Iris pigment epithelial cell (primary cell): ENCODE measurements around the gene ODAD3.
"Not testable (repeated sequence)": the region's sequence is repeated elsewhere in the genome, so short reads cannot be mapped to it uniquely, and the experiment has no call there.

Experiments
- DNase-seq: peaks from one replicate; pipeline ENCODE4 v3.0.0-alpha.2; 2011; ENCODE audit warnings: low read depth

Gene ODAD3

DNA sequence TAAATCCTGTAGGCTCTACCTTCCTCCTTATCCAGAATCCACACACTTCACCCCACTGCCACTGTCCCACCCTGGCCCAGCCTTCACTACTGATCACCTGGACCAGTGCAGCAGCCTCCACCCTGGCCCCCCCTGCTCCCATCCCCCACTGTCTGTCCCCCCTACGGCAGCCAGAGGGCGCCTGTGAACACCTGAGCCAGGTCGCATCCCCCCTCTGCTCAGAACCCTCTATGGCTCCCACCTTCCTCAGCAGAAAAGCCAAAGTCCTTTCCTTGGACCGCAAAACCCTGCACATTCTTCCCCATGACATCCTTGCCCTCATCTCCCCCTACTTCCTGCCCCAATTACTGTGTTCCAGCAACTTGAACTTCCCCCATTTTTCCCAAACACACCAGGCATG is 25.3 kb upstream of the ODAD3 start:
- no peak for DNase-seq

DNA sequence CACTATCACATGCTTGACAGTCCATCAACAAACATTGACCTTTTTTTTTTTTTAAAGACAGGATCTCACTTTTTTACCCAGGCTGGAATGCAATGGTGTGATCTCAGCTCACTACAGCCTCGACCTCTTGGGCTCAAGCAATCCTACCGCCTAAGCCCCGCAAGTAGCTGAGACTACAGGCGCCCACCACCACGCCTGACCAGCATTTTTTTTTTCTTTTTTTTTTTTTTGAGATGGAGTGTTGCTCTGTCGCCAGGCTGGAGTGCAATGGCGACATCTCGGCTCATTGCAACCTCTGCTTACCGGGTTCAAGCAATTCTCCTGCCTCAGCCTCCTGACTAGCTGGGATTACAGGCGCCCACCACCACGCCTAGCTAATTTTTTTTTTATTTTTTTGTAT is 24.0 kb upstream of the ODAD3 start:
- DNase-seq, result not testable (repeated sequence)

DNA sequence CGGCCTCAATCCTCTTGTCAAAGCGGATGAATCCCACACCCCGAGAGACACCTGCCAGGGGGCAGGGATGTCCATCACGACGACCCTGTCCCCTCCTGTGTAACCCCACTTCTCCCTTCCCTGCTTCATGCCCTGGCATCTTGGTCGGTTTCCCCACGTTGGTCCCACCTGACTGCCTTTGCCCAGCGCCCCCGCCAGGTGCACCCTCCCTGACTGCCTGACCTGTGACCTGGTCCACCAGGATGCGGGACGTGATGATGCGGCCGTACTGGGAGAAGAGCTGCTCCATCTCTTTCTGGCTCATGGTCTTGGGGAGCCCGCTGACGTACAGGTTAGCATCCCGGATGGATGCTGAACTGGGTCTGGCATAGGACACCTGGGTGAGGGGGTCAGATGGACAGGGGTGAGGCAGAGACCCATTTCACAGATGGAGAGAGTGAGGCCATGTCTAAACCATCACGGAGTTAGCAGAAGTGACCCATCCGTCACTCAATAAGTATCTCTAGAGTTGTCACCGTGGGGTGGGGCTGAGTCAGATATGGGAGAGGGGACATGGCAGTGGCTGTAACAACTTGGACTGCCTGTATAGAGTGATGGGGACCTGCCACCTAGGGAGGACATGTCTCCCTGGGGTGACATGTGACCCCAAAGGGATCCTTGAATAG is 23.4 kb upstream of the ODAD3 start:
- DNase-seq, result no peak

DNA sequence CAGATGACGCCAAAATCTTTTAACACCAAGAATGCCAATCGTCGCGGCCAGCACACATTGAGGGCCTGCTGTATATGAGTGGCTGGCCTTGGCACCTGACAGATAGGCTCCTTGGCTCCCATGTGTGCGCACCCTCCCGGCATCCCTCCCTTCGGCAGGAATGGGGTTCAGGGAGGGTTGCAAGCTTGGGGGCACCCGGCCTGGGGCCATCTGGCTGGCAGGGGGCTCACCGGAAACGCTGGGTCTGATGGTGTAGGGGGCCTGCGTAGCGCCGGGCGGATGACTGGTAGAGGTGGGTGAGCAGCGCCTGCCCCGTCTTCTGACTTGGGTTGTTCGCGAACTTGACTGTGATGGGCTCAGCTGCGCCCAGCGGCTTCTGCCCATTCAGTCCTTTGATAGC is 22.9 kb upstream of the ODAD3 start:
- no peak for DNase-seq

DNA sequence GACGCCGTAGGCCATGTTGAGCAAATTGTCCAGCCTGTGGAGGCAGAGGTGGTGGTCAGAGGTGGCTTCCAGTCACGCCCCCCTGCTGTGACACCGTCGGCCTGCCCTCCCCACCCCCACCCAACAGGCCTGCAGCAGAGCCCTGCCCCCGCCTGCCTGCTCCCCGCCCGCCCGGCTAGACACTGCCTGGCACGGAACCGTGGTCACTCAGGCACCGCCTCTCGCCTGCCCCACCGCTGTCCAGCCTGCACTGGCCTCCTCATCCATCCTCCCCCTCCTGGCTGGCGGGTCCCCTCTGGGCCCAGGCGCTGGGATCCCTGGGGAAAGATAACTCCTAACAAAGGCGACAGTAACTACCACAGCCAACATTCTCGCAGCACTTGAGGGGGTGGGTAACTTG is 22.2 kb upstream of the ODAD3 start:
- DNase-seq, result no peak

DNA sequence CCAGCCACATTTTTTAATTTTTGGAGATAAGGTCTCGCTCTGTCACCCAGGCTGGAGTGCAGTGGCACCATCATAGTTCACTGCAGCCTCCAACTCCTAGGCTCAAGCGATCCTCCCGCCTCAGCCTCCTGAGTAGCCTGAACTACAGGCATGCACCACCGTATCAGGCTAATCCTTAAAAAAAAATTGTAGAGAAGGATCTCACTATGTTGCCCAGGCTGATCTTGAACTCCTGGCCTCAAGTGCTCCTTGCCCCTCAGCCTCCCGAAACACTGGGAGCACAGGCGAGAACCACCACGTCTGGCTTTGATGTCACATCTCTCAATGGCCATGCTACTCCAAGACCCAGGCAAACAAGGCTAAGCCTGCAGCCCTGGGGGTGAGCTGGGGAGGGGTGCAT is 21.7 kb upstream of the ODAD3 start:
- DNase-seq, result no peak

DNA sequence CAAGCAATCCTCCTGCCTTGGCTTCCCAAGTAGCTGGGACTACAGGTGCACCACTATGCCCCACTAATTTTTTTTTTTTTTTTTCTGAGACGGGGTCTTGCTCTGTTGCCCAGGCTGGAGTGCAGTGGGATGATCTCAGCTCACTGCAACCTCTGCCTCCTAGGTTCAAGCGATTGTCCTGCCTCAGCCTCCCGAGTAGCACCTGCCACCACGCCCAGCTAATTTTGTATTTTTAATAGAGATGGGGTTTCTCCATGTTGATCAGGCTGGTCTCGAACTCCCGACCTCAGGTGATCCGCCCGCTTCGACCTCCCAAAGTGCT is 20.3 kb upstream of the ODAD3 start:
- not testable (repeated sequence) for DNase-seq

DNA sequence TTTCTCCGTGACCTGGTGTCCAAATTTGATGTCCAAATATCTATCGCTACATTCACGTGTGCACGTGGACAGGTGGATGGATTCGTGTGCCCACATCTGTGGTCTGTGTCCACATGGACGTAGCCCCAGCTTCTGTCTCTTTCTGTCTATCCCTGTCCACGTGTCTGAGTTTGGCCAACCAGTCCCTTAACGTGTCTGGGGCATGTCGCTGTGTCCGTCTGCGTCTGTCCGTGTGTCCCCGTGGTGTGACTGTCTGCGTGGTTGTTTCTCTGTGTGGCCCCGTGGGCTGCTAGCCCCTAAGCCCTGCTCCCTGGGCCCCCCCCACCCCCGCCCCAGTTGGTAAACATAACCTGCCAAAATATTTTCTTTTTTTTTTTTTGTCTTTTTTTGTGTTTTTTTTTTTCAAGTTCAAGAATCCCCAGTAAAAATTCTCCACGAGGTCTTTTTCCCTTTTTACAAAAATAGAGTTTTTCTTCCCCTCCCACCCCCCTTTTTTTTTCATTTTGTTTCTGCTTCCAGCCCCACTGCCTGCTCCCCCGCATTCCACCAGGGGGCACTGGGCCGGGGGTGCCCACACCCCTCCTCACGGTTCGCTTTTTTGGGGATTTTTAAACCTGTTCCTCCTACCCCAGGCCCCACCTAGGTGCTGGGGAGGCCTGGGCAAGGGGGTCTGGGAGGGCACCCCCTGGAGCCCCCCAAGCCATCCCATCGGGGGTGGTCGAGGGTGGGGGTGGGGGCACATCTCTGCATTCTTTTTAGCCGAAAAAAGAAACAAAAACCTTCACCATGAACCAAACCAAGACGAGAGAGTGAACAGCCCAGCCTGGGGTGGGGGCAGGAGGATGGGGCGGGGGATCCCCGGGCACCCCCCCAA is 18.8 kb upstream of the ODAD3 start:
- DNase-seq, result no peak

DNA sequence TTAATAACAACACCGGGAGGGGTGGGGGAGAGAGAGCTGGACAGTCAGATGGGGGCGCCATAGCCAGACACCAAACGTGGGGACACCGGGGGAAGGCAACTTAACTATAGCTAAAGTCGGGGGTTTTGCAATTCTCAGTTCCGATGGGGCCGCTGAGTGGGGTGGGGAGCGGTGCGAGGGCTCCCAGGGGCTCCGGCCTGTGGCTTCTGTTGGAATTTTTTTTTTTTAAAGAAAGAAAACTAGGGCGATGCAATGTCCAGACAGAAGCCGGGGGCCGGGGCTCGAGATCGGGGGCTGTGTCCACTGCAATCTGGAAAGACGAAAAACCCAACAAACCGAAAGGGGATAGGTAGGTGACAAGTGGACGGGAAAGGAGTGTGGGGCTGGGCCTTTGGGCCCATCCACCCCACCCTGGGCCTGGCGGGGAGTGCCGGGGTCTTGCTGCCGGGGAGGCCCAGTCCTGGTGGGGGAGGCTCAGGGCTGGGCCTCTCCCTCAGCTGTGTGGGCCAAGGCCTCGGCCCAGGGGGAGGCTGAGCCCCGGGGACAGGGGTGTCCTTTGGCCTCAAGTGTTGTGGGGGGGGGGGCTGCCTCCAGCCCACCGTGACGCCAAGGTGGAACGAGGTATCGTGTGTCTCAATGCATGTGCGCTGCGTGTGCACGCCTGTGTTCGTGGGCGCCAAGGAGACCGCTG is 17.8 kb upstream of the ODAD3 start:
- no peak for DNase-seq

DNA sequence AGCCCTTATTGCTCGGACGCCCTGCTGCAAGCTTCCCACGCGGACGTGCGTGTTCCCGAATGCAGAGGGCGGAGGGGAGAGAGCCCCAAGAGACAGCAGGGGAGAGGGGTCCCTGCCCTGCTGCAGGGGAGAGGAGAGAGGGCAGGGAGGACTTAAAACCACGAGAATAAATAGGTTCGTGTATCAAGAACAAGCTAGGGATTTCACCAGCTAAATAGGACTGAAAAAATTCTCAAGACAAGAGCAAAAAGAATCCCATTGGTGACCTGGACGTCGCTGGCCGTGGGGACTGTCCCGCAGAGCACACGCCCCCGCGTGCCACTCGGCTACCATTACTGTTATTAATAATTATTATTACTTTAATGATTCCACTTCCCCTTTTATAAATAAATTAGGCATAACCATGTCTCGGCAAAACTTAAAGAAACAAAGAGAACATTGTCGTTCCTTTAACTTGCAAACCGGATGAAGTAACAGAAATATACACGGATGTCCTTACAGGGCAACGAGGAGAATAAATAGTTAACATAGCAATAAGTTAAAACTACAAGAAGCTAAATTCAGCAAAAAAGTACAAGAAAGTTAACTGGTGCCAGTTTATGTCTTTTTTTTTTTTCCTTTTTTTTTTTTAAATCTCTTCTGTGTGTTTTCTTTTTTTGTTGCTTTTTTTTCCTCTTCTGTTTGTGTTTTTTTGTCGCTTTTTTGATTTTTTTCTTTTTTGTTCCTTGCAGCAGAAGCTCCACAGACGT is 17.1 kb upstream of the ODAD3 start:
- DNase-seq, result no peak

DNA sequence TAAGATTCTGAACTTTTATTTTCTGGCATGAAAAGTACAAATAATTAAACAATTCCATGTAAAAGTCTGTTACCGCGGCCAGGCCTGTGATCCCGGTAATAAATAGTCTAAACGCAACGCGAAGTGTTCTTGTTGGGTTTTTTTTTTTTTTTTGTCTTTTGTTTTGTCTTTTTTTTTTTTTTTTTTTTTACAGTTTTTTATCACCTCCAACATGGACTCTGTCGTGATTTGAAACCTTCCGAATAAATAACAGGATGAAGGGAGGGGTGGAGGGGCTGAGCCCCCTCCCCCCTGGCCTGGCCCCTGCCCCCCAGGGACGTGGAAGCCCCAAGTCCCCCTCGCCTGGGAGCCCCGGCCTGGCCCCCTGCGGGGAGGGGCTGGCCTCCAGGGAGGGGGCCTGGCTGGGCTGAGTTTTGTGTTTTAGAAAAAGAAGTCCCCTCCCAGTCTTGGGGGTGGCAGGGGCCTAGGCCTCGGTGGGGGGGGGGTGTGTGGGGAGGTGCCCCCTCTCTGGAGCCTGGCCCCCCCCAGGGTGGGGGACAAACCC is 16.5 kb upstream of the ODAD3 start:
- DNase-seq, result no peak

DNA sequence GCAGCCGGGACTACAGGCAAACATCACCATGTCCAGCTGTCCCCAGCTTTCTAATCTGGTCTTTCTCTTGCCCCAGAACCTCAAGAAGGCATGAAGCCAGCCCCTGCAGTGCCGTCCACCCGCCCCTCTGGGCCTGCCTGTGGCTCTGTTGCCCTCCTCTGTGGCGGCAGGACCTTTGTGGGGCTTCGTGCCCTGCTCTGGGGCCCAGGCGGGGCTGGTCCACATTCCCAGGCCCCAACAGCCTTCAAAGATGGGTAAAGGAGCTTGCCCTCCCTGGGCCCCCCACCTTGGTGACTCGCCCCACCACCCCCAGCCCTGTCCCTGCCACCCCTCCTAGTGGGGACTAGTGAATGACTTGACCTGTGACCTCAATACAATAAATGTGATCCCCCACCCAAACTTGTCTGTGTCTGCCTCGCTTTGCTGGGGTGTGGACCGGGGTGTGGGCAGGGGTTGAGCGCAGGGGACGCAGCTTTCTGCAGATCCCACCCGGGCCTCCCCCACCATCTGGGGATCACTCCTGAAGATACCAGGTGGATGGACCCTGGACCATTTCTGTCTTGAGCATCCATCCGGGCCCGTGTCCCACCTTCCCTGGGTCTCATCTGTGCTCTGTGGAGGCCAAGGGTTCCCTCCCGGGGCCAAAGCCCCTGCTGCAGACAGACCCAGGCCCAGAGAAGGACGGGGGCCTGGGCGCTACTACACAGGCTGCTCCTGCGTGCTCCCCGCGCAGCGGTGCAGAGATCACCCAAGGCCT is 15.8 kb upstream of the ODAD3 start:
- no peak for DNase-seq

DNA sequence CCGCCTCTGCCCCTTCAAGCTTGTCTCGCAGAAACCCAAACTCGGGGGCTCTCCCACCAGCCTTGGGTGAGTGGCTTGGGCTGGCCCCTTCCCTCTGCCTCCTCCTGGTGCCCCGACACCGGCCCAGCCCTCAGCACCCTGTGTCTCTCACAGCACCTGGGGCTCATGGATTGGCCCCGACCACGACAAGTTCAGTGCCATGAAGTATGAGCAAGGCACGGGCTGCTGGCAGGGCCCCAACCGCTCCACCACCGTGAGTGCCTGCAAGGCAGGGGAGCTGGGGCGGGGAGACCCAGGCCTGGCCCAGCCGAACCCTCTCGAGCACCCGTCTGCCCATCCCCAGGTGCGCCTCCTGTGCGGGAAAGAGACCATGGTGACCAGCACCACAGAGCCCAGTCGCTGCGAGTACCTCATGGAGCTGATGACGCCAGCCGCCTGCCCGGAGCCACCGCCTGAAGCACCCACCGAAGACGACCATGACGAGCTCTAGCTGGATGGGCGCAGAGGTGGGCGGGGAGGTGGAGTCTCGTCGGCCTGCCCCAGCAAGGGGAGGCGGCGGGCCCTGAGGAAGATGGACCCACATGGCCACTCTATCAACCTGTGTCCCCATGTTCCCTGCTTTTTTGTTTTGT is 14.1 kb upstream of the ODAD3 start:
- no peak for DNase-seq

DNA sequence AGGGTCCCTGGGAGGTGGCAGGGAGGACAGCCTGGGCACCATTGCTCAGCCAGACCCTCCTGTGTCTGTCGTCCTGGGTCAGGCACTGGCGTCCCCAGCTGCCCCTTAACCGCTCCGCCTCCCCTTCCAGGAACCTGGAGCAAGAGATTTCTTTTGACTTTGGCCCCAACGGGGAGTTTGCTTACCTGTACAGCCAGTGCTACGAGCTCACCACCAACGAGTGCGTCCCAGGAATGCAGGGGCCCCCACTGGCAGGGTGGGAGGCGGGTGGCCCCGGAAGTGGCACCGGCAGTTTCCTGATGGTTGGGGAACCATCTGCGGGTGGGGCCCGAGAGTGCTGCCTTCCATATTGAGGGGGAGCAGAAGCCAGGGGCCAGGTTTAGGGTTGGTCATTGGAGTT is 13.5 kb upstream of the ODAD3 start:
- DNase-seq, result no peak

DNA sequence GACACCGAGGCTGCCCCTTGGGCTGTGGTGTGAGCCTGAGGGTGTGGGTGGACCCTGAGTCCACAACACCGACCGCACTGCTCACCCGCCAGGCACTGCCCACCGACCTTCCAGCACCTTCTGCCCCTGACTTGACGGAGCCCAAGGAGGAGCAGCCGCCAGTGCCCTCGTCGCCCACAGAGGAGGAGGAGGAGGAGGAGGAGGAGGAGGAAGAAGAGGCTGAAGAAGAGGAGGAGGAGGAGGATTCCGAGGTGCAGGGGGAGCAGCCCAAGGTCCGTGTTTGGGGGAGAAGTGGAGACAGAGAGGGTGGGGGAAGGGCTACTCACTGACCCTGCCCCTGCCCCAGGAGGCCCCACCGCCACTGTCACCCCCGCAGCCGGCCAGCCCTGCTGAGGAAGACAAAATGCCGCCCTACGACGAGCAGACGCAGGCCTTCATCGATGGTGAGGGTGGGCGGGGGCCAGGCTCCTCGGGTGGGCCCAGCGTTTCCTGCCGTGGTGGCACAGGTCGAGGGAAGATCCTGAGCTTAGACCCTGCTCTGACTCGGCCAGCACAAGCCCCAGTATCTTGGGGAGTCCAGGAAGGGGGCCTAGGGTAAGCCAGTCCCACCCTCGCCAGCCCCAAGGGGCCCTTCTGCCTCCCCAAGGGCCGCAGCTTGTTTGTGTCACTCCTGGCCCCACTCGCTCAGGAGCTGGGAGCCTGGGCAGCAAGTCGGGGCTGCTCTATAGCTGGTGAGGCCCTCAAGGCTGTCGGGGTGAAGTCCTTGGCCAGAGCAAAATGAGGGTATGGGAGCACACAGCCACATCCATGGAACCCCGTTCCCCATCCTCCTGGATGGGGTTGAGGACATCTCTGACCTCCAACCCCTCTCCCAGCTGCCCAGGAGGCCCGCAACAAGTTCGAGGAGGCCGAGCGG is 12.7 kb upstream of the ODAD3 start:
- no peak for DNase-seq

DNA sequence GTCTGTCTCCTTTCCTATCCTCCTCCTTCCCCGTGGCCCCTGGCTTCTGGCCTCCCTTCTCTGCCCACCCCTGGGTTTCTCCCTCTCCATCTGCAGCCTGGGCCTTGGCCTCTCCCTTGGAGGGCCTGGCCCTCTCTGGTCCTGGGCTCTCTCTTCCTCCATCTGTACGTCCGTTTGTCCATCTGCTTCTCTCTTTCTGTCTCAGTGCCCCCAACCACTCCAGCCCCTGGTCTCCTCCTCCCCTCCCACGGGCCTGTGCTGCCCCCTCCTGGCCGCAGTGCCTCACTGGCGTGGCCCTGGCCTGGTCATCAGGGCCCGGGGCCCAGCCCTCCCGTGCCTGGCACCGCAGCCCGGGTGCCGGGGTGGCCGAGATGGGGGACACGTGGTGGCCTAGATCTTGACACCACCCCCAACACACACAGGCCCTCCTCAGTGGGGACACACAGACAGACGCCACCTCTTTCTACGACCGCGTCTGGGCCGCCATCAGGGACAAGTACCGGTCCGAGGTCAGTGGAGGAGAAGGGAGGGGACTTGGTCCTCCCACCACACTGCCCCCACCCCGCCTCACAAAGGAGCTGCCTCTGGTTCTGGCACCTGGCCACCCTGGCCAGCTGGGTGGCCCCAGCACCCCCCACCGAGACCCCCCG is 11.9 kb upstream of the ODAD3 start:
- no peak for DNase-seq

DNA sequence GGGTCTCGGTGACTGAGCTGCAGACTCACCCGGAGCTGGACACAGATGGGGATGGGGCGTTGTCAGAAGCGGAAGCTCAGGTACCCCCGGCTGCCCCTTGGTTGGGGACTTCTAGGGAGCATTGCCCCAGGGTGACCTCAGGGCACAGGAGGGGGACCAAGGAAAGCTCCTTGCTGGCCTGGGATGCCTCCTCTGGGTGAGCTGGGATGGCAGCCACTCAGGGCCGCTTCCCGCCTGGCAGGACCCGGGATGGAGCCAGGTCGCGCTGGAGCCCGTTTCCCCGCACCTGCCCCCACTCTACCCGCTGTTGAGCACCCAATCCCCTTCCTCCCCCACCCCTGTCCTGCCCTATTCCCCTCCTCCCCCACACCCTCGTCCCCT is 11.3 kb upstream of the ODAD3 start:
- DNase-seq, result no peak

DNA sequence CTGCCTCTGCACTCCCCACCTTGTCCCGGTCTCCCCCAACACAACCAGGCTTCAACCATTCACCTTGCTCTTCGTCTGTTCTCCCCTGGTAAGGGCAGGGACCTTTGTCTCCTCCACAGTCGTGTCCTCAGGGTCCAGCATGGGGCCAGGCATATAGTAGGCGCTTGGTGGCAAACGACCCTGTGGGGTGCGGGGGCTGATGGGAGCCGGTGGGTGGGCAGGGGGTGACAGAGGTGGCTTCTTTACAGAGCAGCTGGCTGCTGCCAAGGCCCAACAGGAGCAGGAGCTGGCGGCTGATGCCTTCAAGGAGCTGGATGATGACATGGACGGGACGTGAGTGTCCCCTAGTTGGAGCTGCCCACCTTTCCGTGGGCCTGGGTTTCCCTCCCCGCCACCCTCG is 10.2 kb upstream of the ODAD3 start:
- DNase-seq, result no peak

DNA sequence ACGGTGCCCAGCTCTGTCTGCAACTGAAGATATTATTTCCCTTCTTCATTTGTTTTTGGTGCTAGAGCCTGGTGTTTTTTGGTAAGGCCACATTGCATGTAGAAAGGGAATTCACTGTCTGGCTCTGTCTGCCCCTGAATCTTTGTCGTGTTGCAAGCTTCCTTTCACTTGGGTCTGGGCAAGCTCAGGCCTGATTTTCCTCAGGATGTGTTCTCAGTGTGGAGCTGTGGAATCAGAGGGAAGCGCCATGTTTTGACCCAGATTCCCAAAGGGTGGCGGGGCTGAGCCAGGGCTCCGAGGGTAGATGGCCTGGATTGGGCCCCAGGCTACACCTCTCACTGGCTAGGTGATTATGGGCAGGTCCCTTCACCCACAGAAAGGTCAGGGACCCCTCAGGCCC is 9.1 kb upstream of the ODAD3 start:
- no peak for DNase-seq

DNA sequence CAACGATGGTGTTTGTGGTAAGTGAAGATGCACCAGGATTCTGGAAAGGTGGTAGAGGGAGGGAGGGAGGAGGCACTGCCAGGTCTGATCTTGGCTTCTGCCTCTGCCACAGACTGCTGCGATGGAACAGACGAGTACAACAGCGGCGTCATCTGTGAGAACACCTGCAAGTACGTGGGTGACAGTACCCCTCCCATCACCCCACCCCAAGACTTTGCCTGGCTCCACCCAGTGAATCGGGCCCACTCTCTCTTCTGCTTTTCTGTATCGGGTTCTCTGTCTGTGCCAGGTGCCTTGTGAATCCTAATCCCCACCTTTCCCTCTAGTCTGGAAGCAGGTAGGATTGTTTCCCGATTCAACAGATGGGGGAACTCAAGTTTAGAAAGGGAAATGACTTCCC is 3.0 kb upstream of the ODAD3 start:
- DNase-seq, result no peak
